Trophoblast cell (in vitro differentiated cells and primary cell): ENCODE measurements around the gene LDLRAP1.

Experiments
- DNase-seq, 2 donors: peaks; one replicate each; pipeline ENCODE4 v3.0.0-alpha.2; 2016
- H2AFZ ChIP-seq: 2 replicates; pipeline ENCODE4 v1.6.1; 2013; ENCODE audit warnings: low read length, moderate library complexity, mild to moderate bottlenecking; ENCODE audit not compliant: insufficient read depth, poor library complexity
- H2AK5ac ChIP-seq: 2 replicates; pipeline ENCODE4 v1.6.1; 2013; ENCODE audit warnings: mild to moderate bottlenecking, low read length
- H2BK120ac ChIP-seq: 2 replicates; pipeline ENCODE4 v1.6.1; 2013; ENCODE audit warnings: low read length, mild to moderate bottlenecking, moderate library complexity; ENCODE audit not compliant: insufficient read depth, poor library complexity
- H2BK12ac ChIP-seq: 2 replicates; pipeline ENCODE4 v1.6.1; 2013; ENCODE audit warnings: mild to moderate bottlenecking, low read length, moderate library complexity
- H2BK5ac ChIP-seq: 2 replicates; pipeline ENCODE4 v1.6.1; 2013; ENCODE audit warnings: low read length, low read depth, moderate library complexity, mild to moderate bottlenecking; ENCODE audit not compliant: poor library complexity
- H3K14ac ChIP-seq: 2 replicates; pipeline ENCODE4 v1.6.1; 2013; ENCODE audit warnings: mild to moderate bottlenecking, low read length
- H3K18ac ChIP-seq: 2 replicates; pipeline ENCODE4 v1.6.1; 2013; ENCODE audit warnings: mild to moderate bottlenecking, low read length
- H3K23ac ChIP-seq: 2 replicates; pipeline ENCODE4 v1.6.1; 2013; ENCODE audit warnings: low read length
- H3K27ac ChIP-seq: 2 replicates; pipeline ENCODE4 v1.5.1; 2013; ENCODE audit warnings: low read depth, mild to moderate bottlenecking, inconsistent platforms, low read length, moderate library complexity
- H3K27me3 ChIP-seq: 2 replicates; pipeline ENCODE4 v1.6.1; 2013; ENCODE audit warnings: inconsistent platforms, mild to moderate bottlenecking, low read length, moderate library complexity; ENCODE audit not compliant: insufficient read depth
- H3K36me3 ChIP-seq, 2 experiments: 1 replicate in 1 of 2; 2 replicates in 1 of 2; pipeline ENCODE4 v1.6.1; 2013; ENCODE audit warnings: low read length in 2 of 2, mild to moderate bottlenecking in 2 of 2, moderate library complexity in 1 of 2; ENCODE audit not compliant: insufficient read depth in 2 of 2, control insufficient read depth in 1 of 2
- H3K4ac ChIP-seq: 2 replicates; pipeline ENCODE4 v1.6.1; 2013; ENCODE audit warnings: low read depth, mild to moderate bottlenecking, low read length, moderate library complexity
- H3K4me1 ChIP-seq, 2 experiments: 1 replicate in 1 of 2; 2 replicates in 1 of 2; pipeline ENCODE4 v1.6.1; 2013; ENCODE audit warnings: low read length in 2 of 2, mild to moderate bottlenecking in 2 of 2, moderate library complexity in 1 of 2; ENCODE audit not compliant: insufficient read depth in 2 of 2, control insufficient read depth in 1 of 2
- H3K4me2 ChIP-seq: 2 replicates; pipeline ENCODE4 v1.6.1; 2013; ENCODE audit warnings: inconsistent platforms, mild to moderate bottlenecking, low read length, moderate library complexity
- H3K4me3 ChIP-seq: 2 replicates; pipeline ENCODE4 v1.5.1; 2013; ENCODE audit warnings: mild to moderate bottlenecking, low read depth, low read length, inconsistent platforms
- H3K79me1 ChIP-seq: one replicate; pipeline ENCODE4 v1.6.1; 2013; ENCODE audit warnings: low read length
- H3K79me2 ChIP-seq: 2 replicates; pipeline ENCODE4 v1.6.1; 2013; ENCODE audit warnings: low read length, mild to moderate bottlenecking; ENCODE audit not compliant: control insufficient read depth, insufficient read depth, poor library complexity
- H3K9ac ChIP-seq: 2 replicates; pipeline ENCODE4 v1.6.1; 2013; ENCODE audit warnings: mild to moderate bottlenecking, low read length
- H3K9me3 ChIP-seq: 2 replicates; pipeline ENCODE4 v1.6.1; 2013; ENCODE audit warnings: low read depth, mild to moderate bottlenecking, control low read depth, inconsistent platforms, low read length; ENCODE audit not compliant: insufficient read depth
- H4K12ac ChIP-seq: 2 replicates; pipeline ENCODE4 v1.6.1; 2013; ENCODE audit warnings: low read depth, mild to moderate bottlenecking, low read length, moderate library complexity
- H4K8ac ChIP-seq: 2 replicates; pipeline ENCODE4 v1.6.1; 2013; ENCODE audit warnings: low read depth, mild to moderate bottlenecking, low read length, moderate library complexity
- H4K91ac ChIP-seq: one replicate; pipeline ENCODE4 v1.6.1; 2013; ENCODE audit warnings: low read depth, mild to moderate bottlenecking, low read length, moderate library complexity
- WGBS: extraction: QIAGEN DNeasy Blood & Tissue Kit; methylation state at CpG from one replicate; pipeline ENCODE4 v1.1.7; 2013; ENCODE audit warnings: missing lambda C conversion rate; ENCODE audit not compliant: insufficient read length, insufficient coverage; ENCODE audit errors: extremely low coverage; 5-methylcytosine and 5-hydroxymethylcytosine counted together

Gene LDLRAP1

DNA sequence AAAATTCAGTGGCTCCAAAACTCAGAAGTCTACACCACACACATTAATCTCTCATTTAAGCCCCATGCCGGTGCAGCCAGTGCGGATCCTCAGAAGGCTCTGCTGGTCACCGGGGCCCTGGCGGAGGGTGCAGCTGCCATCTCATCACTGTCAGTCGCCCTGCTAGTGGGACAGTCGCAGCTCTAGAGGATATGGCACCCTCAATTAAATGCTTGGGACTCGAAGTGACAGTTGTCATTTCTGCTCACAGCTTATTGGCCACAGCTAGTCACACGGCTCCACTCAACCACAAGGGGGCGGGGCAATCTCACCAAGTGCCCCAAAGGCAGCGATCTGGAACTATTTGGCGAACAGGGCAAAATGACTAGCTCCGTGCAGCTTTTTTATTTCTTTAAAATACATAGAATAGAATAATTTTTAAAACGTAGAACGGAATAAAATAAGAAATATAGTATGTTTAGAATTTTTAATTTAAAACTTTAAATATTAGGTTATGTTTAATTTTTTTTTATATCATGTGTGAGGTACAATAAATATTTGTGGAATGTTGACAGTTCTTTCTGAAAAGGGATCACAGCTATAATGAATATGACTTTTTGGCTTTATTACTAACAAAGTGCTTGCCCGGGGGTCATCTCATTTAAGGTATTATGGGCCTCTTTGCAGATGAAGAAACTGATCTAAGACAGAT lies 65.2 kb downstream of the LDLRAP1 start:
- Histone ChIP-seq H4K12ac (no peak overlapping the region), H3K14ac (no peak overlapping the region), H3K36me3 (no peaks in the 10 kb centered on the region), H4K8ac (no peak overlapping the region), H2BK12ac (no peak overlapping the region), H2AK5ac (no peak overlapping the region), H3K4me2 (peak overlapping the region; percentile 55), H3K79me1 (no peaks in the 10 kb centered on the region), H3K27ac (no peak overlapping the region), H4K91ac (no peak overlapping the region), H3K4ac (no peak overlapping the region), H2AFZ (no peak overlapping the region), H3K23ac (no peak overlapping the region), H3K4me1 (peaks cover 0 to 2% of the 10 kb centered on the region in 2 experiments), H3K4me3 (no peak overlapping the region), H2BK5ac (no peak overlapping the region), H3K9me3 (no peaks in the 10 kb centered on the region), H3K9ac (no peak overlapping the region), H3K18ac (no peak overlapping the region), H3K27me3 (peaks cover 4% of the 10 kb centered on the region), H2BK120ac (no peak overlapping the region), H3K79me2 (no peaks in the 10 kb centered on the region)
- peak; percentile 77 to 93 for DNase-seq
- no CpG with 5 or more reads among the region's 15 CpGs for WGBS

DNA sequence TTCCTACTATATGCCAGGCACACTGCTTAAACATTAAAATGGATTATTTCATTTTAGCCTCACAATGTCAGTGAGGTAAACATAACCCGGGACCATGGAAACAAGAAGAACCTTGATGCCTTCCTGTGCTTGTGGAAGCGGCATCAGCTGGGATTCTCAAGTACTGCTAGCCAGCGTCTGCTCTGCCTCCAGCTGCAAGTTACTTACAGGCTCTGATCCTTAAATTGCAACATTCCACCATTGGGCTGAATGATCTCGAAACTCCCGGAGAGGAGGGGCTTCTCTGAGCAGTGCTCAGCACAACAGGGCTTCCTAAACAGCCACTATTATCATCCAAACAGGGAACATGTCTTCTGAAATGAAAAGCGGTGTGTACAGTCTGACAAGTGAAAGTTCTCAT lies 66.5 kb downstream of the LDLRAP1 start:
- no peak overlapping the region for H3K4ac ChIP-seq
- H3K27ac ChIP-seq: no peak overlapping the region
- no peak overlapping the region for H2BK120ac ChIP-seq
- H4K12ac ChIP-seq: no peak overlapping the region
- no peak overlapping the region for H3K14ac ChIP-seq
- no CpG with 5 or more reads among the region's 6 CpGs for WGBS
- no peak overlapping the region for H2BK5ac ChIP-seq
- H3K36me3 ChIP-seq: no peaks in the 10 kb centered on the region
- H2BK12ac ChIP-seq: no peak overlapping the region
- H3K18ac ChIP-seq: no peak overlapping the region
- no peak overlapping the region for H3K4me3 ChIP-seq
- H3K27me3 ChIP-seq: peaks cover 4% of the 10 kb centered on the region
- no peak overlapping the region for H3K23ac ChIP-seq
- no peaks in the 10 kb centered on the region for H3K9me3 ChIP-seq
- no peak overlapping the region for H2AK5ac ChIP-seq
- H3K4me2 ChIP-seq: no peak overlapping the region
- H2AFZ ChIP-seq: no peak overlapping the region
- peaks cover 0 to 2% of the 10 kb centered on the region in 2 experiments for H3K4me1 ChIP-seq
- no peaks in the 10 kb centered on the region for H3K79me2 ChIP-seq
- H3K79me1 ChIP-seq: no peaks in the 10 kb centered on the region
- DNase-seq: no peak
- H4K91ac ChIP-seq: no peak overlapping the region
- H4K8ac ChIP-seq: no peak overlapping the region
- H3K9ac ChIP-seq: no peak overlapping the region

DNA sequence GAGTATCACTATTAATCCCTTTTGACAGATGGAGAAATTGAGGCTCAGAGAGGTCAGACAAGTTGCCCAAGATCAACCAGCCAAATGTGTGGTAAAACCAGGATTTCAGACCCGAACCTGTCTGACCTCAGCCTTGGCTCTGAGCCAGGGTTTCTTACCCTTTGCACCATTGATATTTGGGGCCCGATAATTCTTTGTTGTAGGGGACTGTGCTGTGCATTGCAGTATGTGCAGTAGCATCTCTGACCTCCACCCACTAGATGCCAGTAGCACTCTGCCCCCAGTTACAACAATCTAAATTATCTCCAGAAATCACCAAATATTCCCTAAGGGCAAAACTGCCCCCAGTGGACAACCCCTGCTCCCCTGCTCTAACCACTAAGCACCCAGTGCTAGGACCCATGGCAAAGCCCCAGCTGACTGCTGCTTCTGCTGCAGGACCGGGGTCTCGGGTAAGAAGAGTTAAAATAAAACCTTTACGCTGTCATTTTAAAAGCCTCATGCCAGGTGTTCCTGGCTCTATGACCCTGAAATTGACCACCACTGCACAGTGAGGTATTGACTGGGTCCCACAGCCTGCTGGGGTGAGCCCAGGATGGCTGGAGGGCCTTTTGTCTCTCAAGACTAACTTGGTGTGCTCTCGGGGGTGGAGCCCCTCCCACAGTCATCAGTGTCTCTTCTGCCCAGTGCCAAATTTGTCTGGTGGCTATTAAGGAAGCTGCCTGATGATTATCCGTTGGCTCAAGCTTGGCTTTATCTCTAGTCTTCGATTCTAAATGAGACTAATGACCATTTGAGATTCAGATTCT lies 67.6 kb downstream of the LDLRAP1 start:
- Histone ChIP-seq H3K79me2 (no peaks in the 10 kb centered on the region), H3K18ac (no peak overlapping the region), H2BK5ac (no peak overlapping the region), H2BK120ac (no peak overlapping the region), H3K4me2 (no peak overlapping the region), H3K14ac (no peak overlapping the region), H3K9ac (no peak overlapping the region), H3K79me1 (no peaks in the 10 kb centered on the region), H4K91ac (no peak overlapping the region), H3K4me3 (no peak overlapping the region), H3K4me1 (peaks cover 0 to 2% of the 10 kb centered on the region in 2 experiments), H4K8ac (no peak overlapping the region), H4K12ac (no peak overlapping the region), H2AFZ (no peak overlapping the region), H2BK12ac (no peak overlapping the region), H3K27me3 (peaks cover 7% of the 10 kb centered on the region), H3K23ac (no peak overlapping the region), H3K4ac (no peak overlapping the region), H3K27ac (no peak overlapping the region), H3K9me3 (no peaks in the 10 kb centered on the region), H2AK5ac (no peak overlapping the region), H3K36me3 (no peaks in the 10 kb centered on the region)
- no CpG with 5 or more reads among the region's 8 CpGs for WGBS
- no peak for DNase-seq

DNA sequence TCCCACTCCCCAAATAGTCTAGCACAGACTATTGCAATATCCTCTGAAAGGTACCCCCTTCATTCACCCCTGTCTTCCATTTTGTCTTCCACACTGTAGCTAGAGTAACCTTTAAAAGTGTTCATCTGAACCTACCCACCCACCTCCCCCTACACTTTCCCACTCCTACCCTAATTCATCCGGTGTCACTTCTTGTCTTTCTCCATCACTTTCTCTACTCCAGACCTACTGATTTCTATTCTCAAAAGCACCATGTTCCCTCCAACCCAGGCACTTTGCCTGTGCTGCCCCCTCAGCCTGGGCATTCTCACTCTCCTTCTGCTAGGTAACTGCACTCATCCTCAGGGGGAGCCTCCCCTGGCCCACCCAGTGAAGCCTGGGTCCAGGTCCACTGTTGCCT lies 68.4 kb downstream of the LDLRAP1 start:
- H2BK5ac ChIP-seq: no peak overlapping the region
- no peaks in the 10 kb centered on the region for H3K79me2 ChIP-seq
- no peak overlapping the region for H3K4me2 ChIP-seq
- H3K9ac ChIP-seq: no peak overlapping the region
- peaks cover 0 to 5% of the 10 kb centered on the region in 2 experiments for H3K4me1 ChIP-seq
- H3K36me3 ChIP-seq: no peaks in the 10 kb centered on the region
- no peak overlapping the region for H4K91ac ChIP-seq
- H3K79me1 ChIP-seq: no peaks in the 10 kb centered on the region
- no peak overlapping the region for H4K8ac ChIP-seq
- no peak overlapping the region for H3K4ac ChIP-seq
- no peak overlapping the region for H3K14ac ChIP-seq
- H3K27ac ChIP-seq: no peak overlapping the region
- H4K12ac ChIP-seq: no peak overlapping the region
- no peak overlapping the region for H2BK12ac ChIP-seq
- 100% methylated on average over 1 of the region's 1 CpG for WGBS
- no peak overlapping the region for H3K18ac ChIP-seq
- H3K4me3 ChIP-seq: no peak overlapping the region
- no peak overlapping the region for H2AFZ ChIP-seq
- H3K9me3 ChIP-seq: no peaks in the 10 kb centered on the region
- peaks cover 7% of the 10 kb centered on the region for H3K27me3 ChIP-seq
- no peak overlapping the region for H2BK120ac ChIP-seq
- H3K23ac ChIP-seq: no peak overlapping the region
- no peak for DNase-seq
- no peak overlapping the region for H2AK5ac ChIP-seq
